Measurements from ENCODE around the gene MSANTD3.

MSANTD3 gene

GRCh38 chr9:100465274-100465673 is 38.3 kb downstream of the MSANTD3 start:
- in situ Hi-C loops (cut with HindIII; ENCODE audit: low sequenced_read_pairs) = no loop called here
- H3K4me3 ChIP-seq (ENCODE audit: low read depth, low read length) = no peak overlapping the region
- DNase-seq (ENCODE audit: low read depth, low spot score) = no peak
- TF ChIP-seq, protein P1, sequence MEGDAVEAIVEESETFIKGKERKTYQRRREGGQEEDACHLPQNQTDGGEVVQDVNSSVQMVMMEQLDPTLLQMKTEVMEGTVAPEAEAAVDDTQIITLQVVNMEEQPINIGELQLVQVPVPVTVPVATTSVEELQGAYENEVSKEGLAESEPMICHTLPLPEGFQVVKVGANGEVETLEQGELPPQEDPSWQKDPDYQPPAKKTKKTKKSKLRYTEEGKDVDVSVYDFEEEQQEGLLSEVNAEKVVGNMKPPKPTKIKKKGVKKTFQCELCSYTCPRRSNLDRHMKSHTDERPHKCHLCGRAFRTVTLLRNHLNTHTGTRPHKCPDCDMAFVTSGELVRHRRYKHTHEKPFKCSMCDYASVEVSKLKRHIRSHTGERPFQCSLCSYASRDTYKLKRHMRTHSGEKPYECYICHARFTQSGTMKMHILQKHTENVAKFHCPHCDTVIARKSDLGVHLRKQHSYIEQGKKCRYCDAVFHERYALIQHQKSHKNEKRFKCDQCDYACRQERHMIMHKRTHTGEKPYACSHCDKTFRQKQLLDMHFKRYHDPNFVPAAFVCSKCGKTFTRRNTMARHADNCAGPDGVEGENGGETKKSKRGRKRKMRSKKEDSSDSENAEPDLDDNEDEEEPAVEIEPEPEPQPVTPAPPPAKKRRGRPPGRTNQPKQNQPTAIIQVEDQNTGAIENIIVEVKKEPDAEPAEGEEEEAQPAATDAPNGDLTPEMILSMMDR (IDR thresholded peaks at IDR 0.05; ENCODE audit: low read depth, low read length) = no peak

DNA sequence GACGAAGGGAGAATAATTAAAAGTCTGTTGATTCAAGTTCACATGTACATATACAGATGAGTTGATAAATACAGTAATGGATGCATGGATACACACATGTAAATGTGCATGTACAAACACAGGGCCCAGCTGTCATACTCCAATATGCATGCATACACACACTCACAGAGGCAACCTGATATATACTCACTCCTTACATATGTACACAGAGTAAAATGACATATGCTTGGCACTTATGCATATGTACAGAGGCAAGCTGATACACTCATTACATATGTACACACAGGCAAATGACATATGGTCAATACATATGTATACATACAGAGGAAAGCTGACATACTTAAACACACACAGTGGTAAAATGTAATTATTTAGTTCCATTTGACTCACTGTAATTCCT is 38.8 kb downstream of the MSANTD3 start:
- in situ Hi-C loops (cut with HindIII; ENCODE audit: low sequenced_read_pairs) = no loop called here
- H3K4me3 ChIP-seq (ENCODE audit: low read depth, low read length) = no peak overlapping the region
- TF ChIP-seq, protein P1 (IDR thresholded peaks at IDR 0.05; ENCODE audit: low read depth, low read length) = no peak
- no peak for DNase-seq (ENCODE audit: low read depth, low spot score)

DNA sequence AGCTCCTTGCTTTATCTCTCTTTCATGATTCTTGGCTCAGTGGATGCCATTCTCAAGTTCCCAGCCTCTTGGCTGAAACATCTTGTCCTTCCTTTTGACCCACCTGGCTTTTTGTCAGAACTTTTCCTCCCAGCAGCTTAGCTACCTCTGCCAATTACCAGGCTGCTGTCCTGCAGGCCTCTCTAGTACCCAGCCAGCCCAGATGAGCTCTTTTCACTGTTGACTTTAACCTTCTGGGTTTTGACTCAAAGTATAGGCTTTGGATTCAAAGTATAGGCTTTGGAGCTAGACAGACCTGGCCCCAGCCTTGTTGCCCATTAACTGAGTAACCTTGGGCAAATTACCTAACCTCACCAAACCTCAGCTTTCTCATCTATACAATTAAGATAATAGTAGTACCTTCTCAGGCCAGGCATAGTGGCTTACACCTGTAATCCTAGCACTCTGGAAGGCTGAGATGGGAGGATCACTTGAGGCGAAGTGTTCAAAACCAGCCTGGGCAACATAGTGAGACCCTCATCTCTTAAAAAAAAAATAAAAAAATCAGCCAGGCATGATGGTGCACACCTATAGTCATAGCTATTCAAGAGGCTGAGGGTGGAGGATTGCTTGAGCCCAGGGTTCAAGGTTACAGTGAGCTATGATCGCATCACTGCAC is 39.4 kb downstream of the MSANTD3 start:
- in situ Hi-C loops (cut with HindIII; ENCODE audit: low sequenced_read_pairs) = no loop called here
- no peak overlapping the region for H3K4me3 ChIP-seq (ENCODE audit: low read depth, low read length)
- TF ChIP-seq, protein P1 (IDR thresholded peaks at IDR 0.05; ENCODE audit: low read depth, low read length) = no peak
- DNase-seq (ENCODE audit: low read depth, low spot score) = no peak

- TF ChIP-seq, protein P1 (IDR thresholded peaks at IDR 0.05; ENCODE audit: low read depth, low read length) = no peak
- in situ Hi-C loops (cut with HindIII; ENCODE audit: low sequenced_read_pairs) = no loop called here
- no peak for DNase-seq (ENCODE audit: low read depth, low spot score)
- no peak overlapping the region for H3K4me3 ChIP-seq (ENCODE audit: low read depth, low read length)
Measured at GRCh38 chr9:100466829-100467221, 39.9 kb downstream of the MSANTD3 start.

GRCh38 chr9:100468041-100468440 is 41.1 kb downstream of the MSANTD3 start:
- in situ Hi-C loops (cut with HindIII; ENCODE audit: low sequenced_read_pairs) = no loop called here

GRCh38 chr9:100472268-100472667 is 45.3 kb downstream of the MSANTD3 start:
- TF ChIP-seq, protein P1 (IDR thresholded peaks at IDR 0.05; ENCODE audit: low read depth, low read length) = no peak
- no peak for DNase-seq (ENCODE audit: low read depth, low spot score)
- in situ Hi-C loops (cut with HindIII; ENCODE audit: low sequenced_read_pairs) = no loop called here
- H3K4me3 ChIP-seq (ENCODE audit: low read depth, low read length) = peak overlapping the region; percentile 57

More at GRCh38 chr9:100468041-100468440, 41.1 kb downstream of the MSANTD3 start:
- no peak overlapping the region for H3K4me3 ChIP-seq (ENCODE audit: low read depth, low read length)
- TF ChIP-seq, protein P1 (IDR thresholded peaks at IDR 0.05; ENCODE audit: low read depth, low read length) = no peak
- DNase-seq (ENCODE audit: low read depth, low spot score) = no peak

All from astrocyte of the spinal cord (primary cell).